C4-2B (cell line): ENCODE results near the gene KDM3B.

Experiments
- CTCF ChIP-seq: fragments of 450-650 bp; conservative IDR thresholded peaks from 2 replicates; pipeline ENCODE4 v1.5.1; 2017; ENCODE audit warnings: mild to moderate bottlenecking
- ZFX ChIP-seq: fragments of 450-650 bp; IDR thresholded peaks from 2 replicates; pipeline ENCODE4 v1.6.1; 2017

- no peak for TF ChIP-seq CTCF
- TF ChIP-seq ZFX = no peak
These were observed 2.5 kb downstream of the KDM3B start for GRCh38 chr5:138354926-138355378.
